Stimulated activated CD8-positive, alpha-beta memory T cell treated with anti-CD3 and anti-CD28 coated beads, Interleukin-15, amount 100 ng/mL, for 48 hours (primary cell): Measurements from ENCODE around the gene DOCK6.
"Not testable (repeated sequence)": the region's sequence is repeated elsewhere in the genome, so short reads cannot be mapped to it uniquely, and the experiment has no call there.

ENCODE experiments used
- DNase-seq, 2 donors: peaks; one replicate each; pipeline ENCODE4 v3.0.0-alpha.2; 2020; ENCODE audit warnings: low read depth in 2 of 2

The DOCK6 gene

DNA sequence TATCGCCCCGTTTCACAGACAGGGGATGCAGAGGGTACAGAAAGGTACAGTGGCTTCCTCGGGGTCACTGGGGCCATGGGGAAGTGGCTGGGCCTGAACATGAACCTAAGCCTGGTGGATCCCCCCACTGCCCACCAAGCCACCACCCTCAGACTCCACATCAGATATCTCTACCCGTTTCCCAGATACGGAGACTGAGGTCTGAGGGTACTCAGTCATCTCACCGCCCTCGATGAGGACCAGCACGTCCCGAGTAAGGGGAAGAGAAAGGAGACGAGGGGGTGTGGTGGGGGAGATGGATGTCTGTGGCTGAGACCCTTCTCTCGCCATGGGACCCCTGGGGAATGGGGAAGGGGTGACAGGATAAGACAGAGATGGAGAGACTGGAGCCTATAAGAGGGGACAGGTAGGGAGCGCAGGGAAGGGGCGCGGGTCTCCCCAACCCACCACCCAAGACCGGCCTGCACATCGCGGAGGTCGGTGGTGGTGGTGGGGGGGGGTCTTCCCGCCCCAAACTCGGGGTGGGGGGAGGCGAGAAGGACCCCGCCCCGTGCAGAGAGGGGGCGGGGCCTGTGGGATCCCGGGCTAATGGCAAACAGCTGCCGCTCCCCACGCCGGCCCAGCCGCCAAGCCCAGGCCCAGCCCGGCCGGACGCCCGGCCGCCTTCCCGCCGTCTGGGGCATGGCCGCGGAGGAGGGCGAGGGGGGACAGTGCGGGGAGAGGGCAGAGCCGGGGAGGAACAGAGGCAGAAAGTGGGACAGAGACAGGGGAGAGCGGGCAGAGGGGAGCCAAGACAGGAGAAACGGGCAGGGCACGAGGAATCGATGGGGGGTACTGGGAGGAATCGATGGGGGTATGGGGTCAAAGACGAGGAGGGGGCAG lies 65.7 kb downstream of the DOCK6 start:
- no peak for DNase-seq

DNA sequence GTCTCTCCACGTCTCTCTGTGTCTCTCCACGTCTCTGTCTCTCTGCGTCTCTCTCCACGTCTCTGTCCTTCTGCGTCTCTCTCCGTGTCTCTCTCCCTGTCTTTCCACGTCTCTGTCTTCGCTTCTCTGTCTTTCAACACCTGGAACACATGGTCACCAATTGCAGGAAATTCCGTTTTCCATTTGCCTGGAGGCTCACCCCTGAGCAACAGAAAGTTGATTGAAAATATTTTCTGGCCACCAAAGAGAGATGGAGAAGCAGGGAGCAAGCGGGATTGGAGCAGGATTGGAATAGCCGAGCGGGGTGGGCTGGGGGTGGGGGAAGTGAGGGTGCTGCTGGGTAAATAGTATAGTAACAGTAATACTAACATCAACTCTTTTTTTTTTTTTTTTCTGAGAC lies 66.6 kb downstream of the DOCK6 start:
- DNase-seq: no peak

DNA sequence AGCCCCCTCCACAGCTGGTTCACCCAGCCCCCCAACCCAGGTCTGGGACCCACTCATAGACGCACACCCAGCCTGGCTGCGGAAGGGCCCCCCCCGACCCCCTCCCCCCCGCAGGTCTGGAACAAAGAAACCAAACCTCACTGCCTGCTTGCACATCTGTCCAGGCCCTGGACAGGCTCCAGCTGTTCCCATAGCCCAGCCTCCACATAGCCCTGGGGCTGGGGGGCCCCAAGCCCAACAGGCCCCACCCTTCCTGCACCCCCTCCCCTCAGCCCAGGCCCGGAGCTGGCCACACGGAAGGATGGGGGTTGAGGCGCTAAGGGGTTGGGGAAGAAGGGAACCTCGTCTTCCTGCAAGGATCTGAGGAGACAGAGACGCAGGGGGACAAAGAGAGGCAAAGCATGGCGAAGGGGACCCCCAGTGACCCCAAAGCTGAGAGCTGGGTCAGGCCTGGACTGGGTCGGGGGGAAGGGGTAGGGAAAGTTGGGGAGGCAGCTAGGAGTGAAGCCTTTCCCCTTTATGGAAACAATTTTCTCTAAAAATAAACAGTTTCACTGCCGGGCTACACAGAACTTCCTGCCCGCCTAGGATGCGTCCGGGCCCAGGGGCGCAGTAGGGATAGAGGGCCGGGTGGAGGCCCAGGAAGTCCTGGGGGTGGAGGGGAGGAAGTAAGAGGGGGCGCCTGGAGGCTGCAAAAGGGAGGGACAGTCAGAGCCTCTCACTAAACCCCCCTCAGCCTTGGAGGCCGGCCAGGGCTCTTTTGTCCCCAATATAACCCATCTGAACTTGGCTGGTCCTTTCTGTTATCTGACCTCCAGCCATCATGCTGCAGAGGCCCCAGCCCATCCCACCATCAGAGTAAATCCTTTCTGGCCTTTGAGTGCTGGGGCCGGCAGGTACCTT lies 67.4 kb downstream of the DOCK6 start:
- no peak for DNase-seq

DNA sequence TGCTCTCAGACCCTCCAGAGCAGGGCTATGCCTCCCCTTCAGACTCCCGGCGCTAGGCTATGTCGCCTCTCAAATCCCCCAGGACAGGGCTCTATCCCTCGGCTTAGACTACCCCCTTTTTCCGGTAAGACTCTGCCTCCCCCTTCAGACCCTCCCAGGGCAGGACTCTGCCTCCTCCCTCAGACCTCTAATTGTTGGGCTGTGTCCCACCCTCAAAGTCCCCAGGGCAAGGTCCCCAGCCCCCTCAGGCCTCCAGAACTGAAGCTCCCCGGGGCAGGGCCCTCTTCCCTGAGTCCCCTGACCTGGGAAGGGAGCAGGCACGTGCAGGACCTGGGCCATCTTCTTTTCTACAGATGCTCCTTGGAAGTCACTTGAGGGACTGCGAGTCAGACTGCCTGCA lies 68.2 kb downstream of the DOCK6 start:
- no peak for DNase-seq

DNA sequence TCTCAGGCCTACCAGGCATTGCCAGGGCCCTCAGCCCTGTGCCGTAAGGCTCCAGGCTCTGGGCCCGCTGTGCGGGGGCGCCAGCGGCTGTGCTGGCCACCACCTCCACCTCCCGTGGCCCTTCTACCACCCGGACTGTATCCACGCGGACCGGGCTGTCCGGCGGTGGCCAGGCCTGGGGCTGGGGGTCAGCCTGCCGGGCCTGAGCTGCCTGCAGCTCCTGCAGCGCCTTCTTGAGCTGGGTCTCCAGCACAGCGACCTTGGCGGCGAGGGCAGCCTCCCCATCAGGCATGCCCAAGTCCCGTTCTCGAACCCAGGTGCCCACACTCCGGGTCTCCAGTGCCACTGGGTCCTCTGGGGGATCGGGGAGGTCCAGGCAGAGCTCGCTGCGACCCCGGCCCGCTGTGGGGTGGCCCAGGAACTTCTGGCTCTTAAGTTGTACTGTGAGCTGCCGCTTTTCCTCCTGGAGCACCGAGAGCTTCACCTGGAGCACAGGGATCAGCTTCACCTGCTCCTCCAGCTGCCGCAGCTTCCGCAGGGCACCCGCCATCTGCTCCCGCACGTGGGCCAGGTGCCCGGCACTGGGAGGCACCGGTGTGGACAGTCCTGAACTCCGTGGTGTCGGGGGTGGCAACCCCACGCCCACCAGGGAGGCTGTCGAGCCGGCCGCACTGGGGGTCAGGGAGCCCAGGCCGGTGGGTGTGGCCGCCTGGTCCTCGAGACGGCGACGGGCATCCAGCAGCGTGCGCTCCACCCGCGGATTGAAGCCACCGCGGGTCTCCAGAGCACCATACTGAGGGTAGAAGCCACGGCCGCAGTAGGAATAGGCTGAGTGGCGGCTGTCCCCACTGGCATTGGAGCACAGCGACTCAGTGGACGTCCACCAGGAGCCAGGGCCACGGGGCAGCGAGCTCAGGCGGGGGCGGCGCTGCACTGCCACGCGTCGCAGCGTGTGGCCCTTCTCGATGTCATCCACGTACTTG lies 69.1 kb downstream of the DOCK6 start:
- DNase-seq: no peak

DNA sequence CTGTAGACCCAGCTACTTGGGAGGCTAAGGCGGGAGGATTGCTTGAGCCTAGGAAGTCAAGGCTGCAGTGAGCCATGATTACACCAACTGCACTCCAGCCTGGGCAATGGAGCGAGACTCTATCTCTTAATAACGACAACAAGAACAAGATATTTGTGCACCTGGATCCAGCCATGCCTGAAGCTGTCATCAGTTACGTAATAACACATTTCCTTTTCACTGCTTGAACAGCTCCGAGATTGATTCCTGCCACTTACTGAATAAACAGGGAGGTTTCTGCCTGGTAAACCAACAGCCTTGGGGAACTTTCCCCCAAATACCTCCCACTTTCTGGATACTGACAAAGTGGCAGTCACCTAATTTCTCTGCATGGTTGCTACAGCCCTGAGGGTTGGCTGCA lies 70.4 kb downstream of the DOCK6 start:
- no peak for DNase-seq

DNA sequence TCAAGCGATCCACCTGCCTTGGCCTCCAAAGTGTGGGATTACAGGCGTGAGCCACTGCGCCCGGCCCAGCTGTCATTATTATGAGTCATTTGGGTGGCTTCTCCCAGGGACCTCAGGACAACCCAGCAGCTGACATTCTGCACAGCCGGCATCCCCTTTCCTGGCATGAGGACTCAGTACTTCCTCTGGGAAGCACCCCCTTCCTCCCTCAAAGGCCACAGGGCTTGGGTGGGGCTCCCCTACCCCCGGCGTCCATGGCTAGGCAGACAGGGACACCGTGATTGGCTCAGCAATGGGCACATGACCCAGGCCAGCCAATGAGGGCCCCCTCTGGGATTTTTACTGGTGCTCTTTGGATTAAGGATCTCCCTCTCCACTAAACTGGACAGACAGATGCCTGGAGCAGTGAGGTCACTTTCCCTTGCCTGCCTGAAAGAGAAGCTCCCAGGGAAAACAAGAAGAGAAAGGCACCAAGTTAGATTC lies 71.0 kb downstream of the DOCK6 start:
- no peak for DNase-seq

DNA sequence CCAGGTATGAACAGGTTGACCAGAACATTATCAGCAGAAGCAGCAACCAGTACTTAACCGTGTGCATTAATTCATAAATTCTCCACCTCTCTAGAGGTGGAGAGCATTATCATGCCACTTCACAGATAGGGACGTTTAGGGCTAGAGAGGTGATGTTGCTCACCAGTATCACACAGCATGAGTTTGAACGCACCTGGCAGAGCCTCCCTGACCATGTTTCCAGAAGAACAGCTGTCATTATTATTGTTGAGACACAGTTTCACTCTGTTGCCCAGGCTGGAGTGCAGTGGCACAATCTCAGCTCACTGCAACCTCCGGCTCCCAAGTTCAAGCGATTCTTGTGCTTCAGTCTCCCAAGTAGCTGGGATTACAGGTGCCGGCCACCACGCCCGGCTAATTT lies 71.8 kb downstream of the DOCK6 start:
- DNase-seq: no peak

DNA sequence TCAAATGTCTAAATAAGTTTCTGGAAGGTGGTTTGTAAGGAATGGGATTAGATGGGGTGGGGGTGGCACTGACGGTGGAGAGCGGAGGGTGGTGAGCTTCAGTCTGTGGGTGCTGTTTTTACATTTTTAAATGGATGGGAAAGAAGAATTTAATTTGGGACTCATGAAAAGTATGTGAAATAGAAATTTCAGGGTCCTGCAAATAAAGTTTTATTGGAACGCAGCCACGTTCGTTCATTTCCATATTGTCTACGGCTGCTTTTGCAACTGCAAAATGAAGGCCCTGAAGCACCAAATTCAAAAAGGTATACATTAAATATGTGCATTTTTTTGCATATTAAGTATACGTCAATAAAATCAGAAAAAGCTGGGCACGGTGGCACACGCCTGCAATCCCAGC lies 74.9 kb downstream of the DOCK6 start:
- no peak for DNase-seq

DNA sequence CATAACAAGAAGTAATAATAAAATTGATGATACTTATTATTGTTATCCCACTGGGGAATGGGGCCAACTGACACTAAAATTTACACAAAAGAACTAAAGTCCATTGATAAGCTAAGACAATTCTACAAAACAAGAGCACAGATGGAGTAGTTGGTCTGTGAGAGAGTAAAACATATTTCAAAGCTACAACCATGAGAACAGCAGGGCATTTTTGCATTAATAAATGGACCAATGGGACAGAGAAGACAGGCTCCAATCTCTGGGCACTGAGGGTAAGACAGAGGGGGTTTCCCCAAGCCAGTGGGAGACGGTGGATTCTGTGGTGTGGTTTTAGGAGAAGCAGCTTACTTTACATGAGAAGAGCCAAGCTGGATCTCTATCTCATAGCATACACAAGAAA lies 79.3 kb downstream of the DOCK6 start:
- DNase-seq: no peak

DNA sequence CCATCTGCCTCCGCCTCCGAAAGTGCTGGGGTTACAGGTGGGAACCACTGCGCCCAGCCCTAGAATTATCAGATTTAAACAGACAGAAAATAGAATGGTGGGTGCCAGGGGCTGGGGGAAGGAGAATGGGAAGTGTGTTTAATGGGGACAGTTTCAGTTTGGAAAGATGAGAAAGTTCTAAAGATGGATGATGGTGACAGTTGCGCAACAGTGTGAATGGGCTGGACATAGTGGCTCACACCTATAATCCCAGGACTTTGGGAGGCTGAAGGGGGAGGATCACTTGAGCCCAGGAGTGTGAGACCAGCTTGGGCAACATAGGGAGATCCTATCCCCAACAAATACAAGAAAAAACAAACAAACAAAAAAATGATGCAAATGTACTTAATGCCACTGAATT lies 80.8 kb downstream of the DOCK6 start:
- DNase-seq: no peak

DNA sequence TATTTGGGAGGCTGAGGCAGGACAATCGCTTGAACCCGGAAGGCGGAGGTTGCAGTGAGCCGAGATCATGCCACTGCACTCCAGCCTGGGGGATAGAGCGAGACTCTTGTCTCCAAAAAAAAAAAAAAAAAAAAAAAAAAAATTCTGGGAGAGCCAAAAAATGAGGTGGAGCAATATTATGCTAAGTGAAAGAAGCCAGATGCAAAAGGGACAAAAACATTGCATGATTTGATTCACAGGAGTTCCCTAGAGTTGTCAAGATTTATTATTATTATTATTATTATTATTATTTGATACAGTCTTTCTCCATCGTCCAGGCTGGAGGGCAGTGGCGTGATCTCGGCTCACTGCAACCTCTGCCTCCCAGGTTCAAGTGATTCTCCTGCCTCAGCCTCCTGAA lies 81.3 kb downstream of the DOCK6 start:
- DNase-seq: not testable (repeated sequence)

DNA sequence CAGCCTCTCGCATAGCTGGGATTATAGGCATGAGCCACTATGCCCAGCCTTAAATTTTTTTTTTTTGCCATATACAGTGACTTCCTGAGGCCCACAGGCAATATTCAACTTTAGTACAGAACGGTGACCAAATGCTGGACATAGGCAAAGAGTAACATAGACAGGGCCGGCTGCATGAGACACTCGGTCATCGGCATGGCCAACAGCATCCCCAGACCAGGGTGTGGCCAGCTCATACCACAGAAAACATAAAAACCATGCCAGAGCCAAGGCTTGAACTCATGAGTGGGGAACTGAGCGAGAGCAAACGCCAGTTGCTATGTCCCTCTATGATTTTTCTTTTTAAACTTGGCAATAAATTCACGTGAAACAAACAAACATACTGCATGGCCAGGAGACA lies 82.0 kb downstream of the DOCK6 start:
- no peak for DNase-seq

DNA sequence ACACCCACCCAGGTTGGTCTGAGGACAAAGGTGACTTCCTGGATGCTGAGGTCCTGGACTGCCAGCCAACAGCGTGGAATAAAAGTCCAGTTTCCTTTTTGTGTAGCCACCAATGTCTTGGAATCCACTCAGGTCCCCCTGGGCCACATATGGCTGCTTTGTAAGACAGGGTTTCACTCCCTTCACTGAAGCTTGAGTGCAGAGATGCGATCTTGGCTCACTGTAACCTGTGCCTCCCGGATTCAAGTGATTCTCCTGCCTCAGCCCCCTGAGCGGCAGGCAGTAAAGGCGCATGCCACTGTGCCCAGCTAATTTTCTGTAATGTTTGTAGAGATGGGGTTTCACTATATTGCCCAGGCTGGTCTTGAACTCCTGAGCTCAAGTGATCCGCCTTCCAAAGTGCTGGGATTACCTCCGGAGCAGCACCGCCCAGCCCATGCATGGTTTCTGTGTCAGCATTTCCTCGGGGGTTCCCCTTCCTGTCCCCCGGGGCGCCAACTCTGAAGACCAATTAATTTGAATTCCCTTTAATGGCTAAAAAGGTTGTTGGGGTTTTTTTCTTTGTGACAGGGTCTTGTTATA lies 82.5 kb downstream of the DOCK6 start:
- no peak for DNase-seq

DNA sequence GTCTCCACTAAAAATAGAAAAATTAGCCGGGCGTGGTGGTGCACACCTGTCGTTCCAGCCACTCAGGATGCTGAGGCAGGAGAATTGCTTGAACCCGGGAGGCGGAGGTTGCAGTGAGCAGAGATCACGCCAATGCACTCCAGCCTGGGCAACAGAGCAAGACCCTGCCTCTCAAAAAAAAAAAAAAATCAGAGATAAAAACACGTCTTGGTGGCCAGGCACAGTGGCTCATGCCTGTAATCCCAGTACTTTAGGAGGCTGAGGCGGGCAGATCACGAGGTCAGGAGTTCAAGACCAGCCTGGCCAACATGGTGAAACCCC lies 83.2 kb downstream of the DOCK6 start:
- not testable (repeated sequence) for DNase-seq

DNA sequence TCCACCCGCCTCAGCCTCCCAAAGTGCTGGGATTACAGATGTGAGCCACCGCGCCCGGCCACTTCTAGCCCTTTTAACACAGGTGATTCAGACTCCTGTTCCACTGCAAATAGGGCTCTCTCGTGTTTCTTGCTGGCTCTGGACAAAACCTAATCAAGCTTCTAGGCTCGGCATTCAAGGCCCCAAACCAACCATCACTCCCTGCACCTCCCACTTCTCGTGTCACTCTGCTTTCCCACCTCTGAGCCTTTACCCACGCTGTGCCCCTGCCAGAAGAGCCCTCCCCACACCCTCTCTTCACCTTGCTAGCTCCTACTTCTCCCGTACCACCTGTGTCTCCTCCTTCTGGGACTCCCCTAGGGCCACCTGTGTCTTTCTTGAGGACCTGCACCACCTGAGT lies 84.7 kb downstream of the DOCK6 start:
- DNase-seq: no peak

DNA sequence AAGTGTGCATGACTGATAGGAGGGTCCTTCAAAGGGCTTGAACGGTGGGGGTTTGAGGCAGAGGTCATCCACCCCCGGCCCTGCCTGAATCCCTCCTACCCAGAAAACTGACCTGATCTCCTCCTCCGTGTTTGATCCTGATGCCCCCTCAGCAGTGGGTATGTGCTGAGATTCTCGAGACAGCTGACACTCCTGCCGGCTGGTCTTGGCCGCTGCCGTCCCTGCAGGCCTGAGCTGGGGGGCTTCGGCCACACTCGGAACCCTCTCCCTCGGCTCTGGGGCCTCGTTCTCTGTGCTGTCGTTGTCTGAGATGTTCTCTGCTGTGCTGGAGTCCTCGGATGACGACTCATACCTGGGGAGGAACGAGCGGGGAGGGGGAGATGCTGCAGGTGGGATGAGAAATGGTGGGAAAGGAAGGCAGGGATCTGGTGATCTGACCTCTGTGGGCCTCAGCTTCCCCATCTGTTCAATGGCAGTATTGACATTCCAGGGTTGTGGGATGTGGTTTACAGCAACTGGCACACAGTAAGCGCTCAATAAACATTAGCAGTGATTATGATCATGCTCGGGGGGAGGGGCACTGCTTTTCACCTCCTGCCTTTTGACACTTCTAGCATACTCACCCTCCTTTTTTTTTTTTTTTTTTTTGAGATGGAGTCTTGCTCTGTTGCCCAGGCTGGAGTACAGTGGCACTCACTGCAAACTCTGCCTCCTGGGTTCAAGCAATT lies 85.7 kb downstream of the DOCK6 start:
- DNase-seq: no peak

DNA sequence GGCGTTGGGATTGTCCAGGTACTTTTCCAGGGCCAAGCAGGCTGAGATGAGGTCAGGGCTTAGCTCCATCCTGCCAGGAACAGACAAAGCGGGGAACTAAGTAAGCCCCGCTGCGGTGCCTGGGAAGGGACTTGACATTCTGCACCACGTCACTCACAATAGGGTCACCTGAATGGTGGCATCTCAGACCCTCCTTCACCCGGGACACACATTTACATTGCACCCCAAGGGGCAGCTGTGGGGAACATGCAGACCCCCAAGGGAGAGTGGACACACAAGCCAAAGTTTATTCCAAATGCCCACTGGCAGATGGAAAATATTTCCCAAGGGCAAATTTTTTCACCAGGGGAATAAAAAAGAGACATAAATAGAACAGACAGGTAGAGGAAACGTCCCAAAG lies 86.4 kb downstream of the DOCK6 start:
- no peak for DNase-seq

DNA sequence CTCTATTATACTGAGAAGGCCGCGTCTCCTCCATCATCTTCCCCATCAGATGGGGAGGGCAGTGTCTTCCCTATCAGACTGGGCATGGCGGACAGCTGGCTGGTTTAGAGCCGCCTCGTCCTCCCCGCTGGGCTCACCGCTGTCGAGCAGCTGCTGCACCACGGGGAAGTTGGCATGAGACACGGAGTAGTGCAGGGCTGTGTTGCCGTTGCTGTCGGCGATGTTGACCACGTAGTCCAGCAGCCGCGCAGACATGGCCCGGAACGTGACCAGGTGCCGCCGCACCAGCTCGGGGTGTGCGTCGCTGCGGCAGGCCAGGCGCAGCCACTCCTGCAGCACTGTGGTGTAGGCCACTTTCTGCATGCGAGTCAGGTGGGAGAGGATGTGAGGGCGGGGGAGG lies 88.0 kb downstream of the DOCK6 start:
- DNase-seq: no peak

DNA sequence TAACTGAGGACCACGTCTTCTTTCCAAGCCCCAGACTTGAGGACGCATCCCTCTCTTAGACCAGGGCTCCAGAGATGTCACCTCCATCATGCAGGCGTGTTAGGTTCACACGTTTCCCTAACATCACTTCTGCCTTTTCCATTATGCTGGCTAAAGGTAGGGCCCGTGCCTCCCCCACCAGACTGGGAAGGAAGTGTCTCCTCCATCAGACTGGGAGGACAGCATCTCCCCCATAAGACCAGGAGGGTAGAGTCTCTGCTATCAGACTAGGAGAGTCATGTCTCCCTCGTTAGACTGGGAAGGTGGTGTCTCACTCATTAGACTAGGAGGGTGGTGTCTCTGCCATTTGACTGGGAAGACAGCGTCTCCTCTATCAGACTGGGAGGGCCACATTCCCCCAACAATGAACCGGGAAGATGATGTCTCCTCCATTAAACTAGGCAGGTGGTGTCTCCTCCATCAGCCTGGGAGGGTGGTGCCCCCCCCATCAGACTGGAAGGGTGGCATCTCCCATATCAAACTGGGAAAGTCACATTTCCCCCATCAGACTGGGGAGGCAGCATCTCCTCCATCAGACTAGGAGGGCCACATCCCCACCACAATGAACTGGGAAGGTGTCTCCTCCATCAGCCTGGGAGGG lies 88.7 kb downstream of the DOCK6 start:
- DNase-seq: no peak
